HG03025 (cell line): ENCODE results near the gene MLC1.

Experiments
- ATAC-seq: cut with Tn5 transposase; IDR thresholded peaks from one replicate; pipeline ENCODE4 v1.9.1; 2021; ENCODE audit warnings: mild to moderate bottlenecking, moderate library complexity; ENCODE audit not compliant: unreplicated experiment, low FRiP score

MLC1 gene

DNA sequence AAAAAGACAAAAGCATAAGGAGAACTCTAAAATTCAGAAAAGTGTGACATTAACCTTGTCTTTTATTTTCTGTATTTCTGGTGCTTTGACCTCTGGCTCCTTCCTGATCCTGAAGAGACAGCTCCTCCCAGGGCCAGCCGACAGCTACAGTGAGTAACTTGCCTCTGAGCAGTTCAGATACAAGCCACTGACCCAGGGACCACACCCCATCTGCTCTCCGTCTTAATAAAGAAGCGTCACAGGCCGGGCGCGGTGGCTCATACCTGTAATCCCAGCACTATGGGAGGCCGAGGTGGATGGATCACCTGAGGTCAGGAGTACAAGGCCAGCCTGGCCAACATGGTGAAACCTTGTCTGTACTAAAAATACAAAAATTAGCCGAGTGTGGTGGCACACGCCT is 6.5 kb downstream of the MLC1 start:
- no peak for ATAC-seq

- no peak for ATAC-seq
These were observed 7.0 kb downstream of the MLC1 start for GRCh38 chr22:50078246-50078645.

DNA sequence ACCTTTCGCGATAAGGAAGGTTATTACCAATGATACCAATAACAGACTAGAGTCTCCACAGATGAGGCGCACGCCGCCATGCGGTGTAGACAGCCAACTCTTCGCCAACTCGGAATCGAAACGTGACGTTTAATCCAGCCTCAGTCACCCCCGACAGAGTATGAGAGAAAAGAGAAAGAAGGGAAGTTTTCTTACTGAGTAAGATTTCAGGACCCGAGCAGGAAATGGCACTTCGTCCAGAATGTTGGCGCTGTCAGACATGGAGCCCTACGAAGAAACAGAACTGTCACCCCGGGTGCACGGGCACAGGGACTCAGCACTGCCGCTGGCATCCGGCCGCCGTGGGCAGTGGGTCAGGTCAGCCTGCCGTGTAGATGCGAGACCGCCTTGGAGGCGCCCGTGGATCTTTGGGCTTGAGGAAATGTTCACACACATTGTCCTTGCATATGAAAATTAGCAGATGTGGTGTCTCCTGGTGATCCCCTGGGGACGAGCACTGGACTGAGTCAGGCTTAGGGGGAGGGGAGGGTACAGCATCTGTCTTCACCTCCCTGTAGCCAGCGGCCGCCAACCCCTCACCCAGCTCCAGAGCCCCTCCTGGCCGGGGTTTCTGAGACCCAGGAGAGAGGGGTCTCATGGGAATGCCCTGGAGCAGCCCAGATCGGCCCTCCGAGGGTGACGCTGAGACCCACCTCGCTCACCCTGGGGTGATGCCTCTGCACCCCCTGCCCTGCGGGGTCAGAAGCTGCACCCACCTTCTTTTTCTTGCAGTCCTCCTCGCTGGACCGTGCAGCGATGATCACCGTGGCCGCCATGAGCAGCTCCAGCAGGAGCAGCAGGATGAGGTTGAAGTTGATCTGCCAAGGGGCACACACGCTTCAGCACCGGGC is 8.3 kb downstream of the MLC1 start:
- ATAC-seq, result no peak

DNA sequence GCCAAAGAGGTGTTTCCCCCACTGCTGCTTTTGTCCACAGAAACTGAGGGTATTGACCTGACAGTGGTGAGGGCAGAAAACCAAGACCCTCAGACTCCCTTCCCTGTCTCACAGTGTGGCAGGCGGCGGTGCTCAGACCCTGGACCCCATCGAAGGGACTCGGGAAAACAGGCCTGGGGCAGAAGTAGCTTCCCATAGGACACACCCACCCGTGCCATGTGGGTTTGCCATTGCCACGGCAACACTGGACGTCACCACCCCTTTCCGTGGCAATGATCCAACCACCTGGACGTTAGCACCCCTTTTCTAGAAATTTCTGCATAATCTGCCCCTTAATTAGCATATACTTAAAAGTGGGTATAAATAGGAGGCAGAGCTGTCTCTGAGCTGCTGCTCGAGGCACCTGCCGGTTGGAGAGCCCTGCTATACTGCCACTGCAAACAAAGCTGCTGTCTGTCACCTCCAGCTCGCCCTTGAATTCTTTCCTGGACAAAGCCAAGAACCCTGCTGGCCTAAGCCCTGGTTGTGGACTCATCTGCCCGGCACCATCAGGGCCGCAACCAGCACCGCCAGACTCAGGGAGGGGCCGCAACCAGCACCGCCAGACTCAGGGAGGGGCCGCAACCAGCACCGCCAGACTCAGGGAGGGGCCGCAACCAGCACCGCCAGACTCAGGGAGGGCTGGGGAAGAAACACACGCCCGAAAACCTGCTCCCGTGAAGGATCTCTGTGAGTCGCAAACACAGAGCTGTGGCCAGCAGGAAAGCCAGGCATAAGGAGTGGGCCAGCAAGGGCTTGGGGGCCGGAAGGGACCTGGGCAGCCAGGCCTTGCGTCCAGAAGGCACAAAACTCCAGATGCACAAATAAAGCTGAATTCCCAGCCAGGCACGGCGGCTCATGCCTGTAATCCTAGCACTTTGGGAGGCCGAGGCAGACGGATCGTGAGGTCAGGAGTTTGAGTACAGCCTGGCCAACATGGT is 10.4 kb downstream of the MLC1 start:
- no peak for ATAC-seq

GRCh38 chr22:50074056-50074455 is 11.2 kb downstream of the MLC1 start:
- no peak for ATAC-seq

DNA sequence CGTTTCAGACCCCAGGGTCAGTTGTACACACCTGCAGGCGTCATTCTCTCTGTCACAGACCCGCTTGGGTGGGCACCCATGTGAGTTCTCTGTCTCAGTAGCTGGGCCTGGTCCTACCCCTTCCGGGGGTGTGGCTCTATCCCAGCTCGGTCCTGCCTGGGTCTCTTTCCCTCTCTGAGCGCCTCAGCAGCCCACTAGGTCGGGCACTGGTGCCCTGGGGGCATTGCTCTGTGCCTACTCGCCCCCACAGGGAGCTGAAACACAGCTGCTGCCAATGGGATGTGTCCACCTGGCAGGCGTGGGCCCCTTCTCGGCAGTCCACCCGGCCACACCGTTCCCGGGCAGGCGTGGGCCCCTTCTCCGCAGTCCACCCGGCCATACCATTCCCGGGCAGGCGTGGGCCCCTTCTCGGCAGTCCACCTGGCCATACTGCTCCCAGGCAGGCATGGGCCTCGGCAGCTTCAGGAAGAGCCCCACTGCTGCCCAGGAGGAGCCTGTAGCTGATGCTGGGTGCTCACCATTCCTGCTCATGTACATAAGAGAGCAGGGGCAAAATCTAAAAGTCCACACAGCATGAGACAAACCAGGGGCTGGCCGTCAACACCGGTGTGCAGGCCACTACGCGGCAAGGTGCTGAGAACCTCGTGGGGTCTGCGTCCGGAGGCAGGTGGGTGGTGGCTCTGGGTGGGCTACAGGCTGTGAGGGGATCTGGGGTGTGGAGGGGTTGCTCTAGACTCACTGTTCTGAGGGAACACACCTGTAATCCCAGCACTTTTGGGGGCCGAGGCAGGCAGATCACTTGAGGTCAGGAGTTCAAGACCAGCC is 12.3 kb downstream of the MLC1 start:
- ATAC-seq, result no peak

GRCh38 chr22:50072167-50072555 is 13.1 kb downstream of the MLC1 start:
- ATAC-seq, result no peak

GRCh38 chr22:50071432-50072166 is 13.6 kb downstream of the MLC1 start:
- ATAC-seq, result no peak

- ATAC-seq, result no peak
These were observed 14.9 kb downstream of the MLC1 start for GRCh38 chr22:50070366-50070765.

DNA sequence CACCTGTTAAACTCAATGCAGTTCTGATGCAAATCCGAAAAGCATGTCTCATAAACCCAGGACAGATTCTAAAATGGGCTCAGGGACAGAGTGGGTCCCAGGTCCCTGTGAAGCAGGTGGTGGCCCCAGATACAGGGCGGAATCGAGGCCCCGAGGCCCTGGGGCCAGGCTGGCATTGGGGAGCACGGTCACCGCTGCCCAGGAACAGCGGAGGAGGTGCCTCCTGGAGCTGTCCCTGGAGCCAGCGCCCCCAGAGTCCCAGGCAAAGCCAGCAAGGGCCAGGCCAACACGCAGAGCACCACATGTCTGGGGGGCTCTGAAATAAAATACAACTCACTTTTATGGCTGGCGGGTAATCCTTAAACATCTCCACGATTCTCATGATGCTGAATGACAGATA is 17.1 kb downstream of the MLC1 start:
- no peak for ATAC-seq

GRCh38 chr22:50067244-50067643 is 18.0 kb downstream of the MLC1 start:
- ATAC-seq, result no peak

- no peak for ATAC-seq
These were observed 20.8 kb downstream of the MLC1 start for GRCh38 chr22:50064453-50064852.

GRCh38 chr22:50063589-50064393 is 21.4 kb downstream of the MLC1 start:
- no peak for ATAC-seq

GRCh38 chr22:50062509-50063135 is 22.6 kb downstream of the MLC1 start:
- no peak for ATAC-seq

DNA sequence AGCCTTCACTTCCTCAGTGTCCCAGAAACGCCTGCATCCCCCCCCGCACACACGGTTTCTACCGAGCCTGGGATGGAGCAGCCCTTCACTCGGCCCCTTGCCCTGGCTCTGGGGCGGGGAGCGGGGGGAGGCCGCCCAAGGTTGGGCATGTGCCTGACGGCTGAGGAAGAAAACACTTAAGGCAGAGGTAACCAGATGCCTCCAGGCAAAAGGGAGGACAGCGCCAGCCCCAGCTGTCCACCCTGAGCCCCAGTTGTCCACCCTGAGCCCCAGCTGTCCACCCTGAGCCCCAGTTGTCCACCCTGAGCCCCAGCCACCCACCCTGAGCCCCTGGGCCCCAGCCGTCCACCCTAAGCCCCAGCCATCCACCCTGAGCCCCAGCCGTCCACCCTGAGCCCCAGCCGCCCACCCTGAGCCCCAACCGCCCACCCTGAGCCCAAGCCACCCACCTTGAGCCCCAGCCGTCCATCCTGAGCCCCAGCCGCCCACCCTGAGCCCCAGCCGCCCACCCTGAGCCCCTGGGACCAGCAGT is 23.3 kb downstream of the MLC1 start:
- ATAC-seq, result no peak

- ATAC-seq, result no peak
These were observed 23.9 kb downstream of the MLC1 start for GRCh38 chr22:50061141-50061823.

DNA sequence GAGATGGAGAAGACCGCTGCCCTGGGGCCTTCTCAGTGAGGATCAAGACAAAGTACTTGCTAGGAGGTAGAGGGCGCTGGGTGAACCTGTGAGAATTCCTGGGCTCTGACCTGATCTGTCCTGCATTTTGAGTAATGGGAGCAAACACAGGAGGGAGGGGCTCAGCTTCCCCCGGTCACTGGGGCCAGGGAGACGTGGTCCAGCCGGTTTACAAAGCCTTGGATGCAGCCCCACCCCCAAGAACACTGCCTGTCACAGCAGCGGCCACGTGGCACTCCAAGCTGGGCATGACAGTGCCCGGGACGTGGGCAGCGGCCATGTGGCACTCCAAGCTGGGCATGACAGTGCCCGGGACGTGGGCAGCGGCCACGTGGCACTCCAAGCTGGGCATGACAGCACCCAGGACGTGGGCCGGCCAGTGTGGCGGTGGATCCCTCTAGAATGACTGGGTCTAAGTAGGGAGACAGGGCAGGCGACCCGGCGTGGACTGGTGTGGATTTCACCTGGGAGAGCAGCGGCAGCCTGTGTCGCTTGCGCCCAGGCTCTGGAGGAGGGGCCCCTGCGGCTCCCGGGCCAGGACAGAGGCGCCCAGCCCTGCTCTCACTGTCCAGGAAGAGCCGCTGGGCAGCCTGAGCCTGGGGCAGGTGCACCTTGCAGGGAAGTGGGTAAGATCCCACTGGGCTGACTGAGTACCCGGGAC is 24.6 kb downstream of the MLC1 start:
- no peak for ATAC-seq
